Panc1 (cell line): ENCODE data around the gene PHLDB2. TPM values are rescaled to one million over a fixed set of nuclear protein-coding genes. Genes with fewer than 3 reads are reported as not detected.

Experiments used
- ATAC-seq: fragments of 200-7000 bp; cut with Tn5 transposase; 2 replicates; pipeline ENCODE4 v1.9.1; 2020; ENCODE audit warnings: mild to moderate bottlenecking, moderate library complexity
- BruUV-seq: library from RNA; stranded (reverse); fragments of 400-500 nt; replicated peaks from 2 replicates; lab custom pipeline; 2021; lab: Mats Ljungman, UMichigan
- CTCF ChIA-PET: fragments of 300-600 bp; sonication (Branson Sonifier 250); formaldehyde crosslinking; loops from one replicate; lab custom pipeline; 2022; ENCODE audit warnings: antibody characterized with exemption; lab: Charles Lee
- POLR2A ChIA-PET: fragments of 300-600 bp; sonication (Branson Sonifier 250); formaldehyde crosslinking; loops from one replicate; lab custom pipeline; 2022; ENCODE audit warnings: antibody characterized with exemption; lab: Charles Lee
- DNase-seq: peaks from one replicate; pipeline ENCODE4 v3.0.0-alpha.2; 2010; ENCODE audit warnings: low read depth, low spot score
- H3K27ac ChIP-seq: 2 replicates; pipeline ENCODE4 v1.5.1; 2011; ENCODE audit warnings: mild to moderate bottlenecking, low read length, inconsistent platforms
- H3K27me3 ChIP-seq: fragments of 200-500 bp; sonication (Bioruptor generic); 2 replicates; pipeline ENCODE4 v1.6.0; 2014; ENCODE audit warnings: low read length, inconsistent platforms; ENCODE audit not compliant: control insufficient read depth, insufficient read depth
- H3K36me3 ChIP-seq: fragments of 200-500 bp; sonication (Bioruptor generic); 2 replicates; pipeline ENCODE4 v1.5.1; 2014; ENCODE audit warnings: inconsistent platforms, mild to moderate bottlenecking, low read length, moderate library complexity; ENCODE audit not compliant: control insufficient read depth, insufficient read depth
- H3K4me1 ChIP-seq: 2 replicates; pipeline ENCODE4 v1.5.1; 2011; ENCODE audit warnings: inconsistent platforms, mild to moderate bottlenecking, low read length, moderate library complexity; ENCODE audit not compliant: control insufficient read depth, insufficient read depth
- H3K4me3 ChIP-seq, 2 experiments: 2 replicates each; pipeline ENCODE4 v1.5.1; 2011 to 2012; ENCODE audit warnings: low read depth in 2 of 2, low read length in 2 of 2, mild to moderate bottlenecking in 2 of 2, inconsistent platforms in 1 of 2, moderate library complexity in 1 of 2
- H3K9me3 ChIP-seq: fragments of 200-500 bp; sonication (Bioruptor generic); 2 replicates; pipeline ENCODE4 v1.5.1; 2014; ENCODE audit warnings: low read depth, mild to moderate bottlenecking, inconsistent platforms, low read length, moderate library complexity; ENCODE audit not compliant: control insufficient read depth, insufficient read depth
- POLR2AphosphoS5 ChIP-seq: IDR thresholded peaks from 2 replicates; pipeline ENCODE4 v1.6.1; 2012; ENCODE audit warnings: mild to moderate bottlenecking, low read depth, low read length, moderate library complexity
- SIN3A ChIP-seq: IDR thresholded peaks from 2 replicates; pipeline ENCODE4 v1.6.1; 2012; ENCODE audit warnings: low read depth, mild to moderate bottlenecking, low read length, moderate library complexity, borderline replicate concordance; ENCODE audit not compliant: insufficient read depth
- TCF7L2 ChIP-seq: IDR thresholded peaks from 2 replicates; pipeline ENCODE4 v1.6.1; 2011; ENCODE audit warnings: mild to moderate bottlenecking, low read depth, low read length, inconsistent platforms
- in situ Hi-C: cut with HindIII; loops from 2 replicates; pipeline ENCODE4 v1.10.0; 2016; ENCODE audit warnings: low sequenced_read_pairs, low pct_unique_long_range_greater_than_20kb
- intact Hi-C: fragments of 100-400 bp; cut with micrococcal nuclease; formaldehyde crosslinking; loops from one replicate; pipeline ENCODE4 v1.10.0; 2022; ENCODE audit not compliant: unreplicated experiment
- total RNA-seq: library from RNA; stranded (reverse); gene quantifications from one replicate; pipeline ENCODE4 v1.2.1, GENCODE V29; 2021; ENCODE audit not compliant: unreplicated experiment
- TF ChIP-seq, protein P1 (sequence below), 2 experiments: IDR thresholded peaks; 2 replicates each; pipeline ENCODE4 v1.6.1; 2011 to 2012; ENCODE audit warnings: low read depth in 2 of 2, control low read depth in 1 of 2, low read length in 1 of 2, mild to moderate bottlenecking in 1 of 2, moderate library complexity in 1 of 2; ENCODE audit not compliant: insufficient read depth in 1 of 2
- TF ChIP-seq, protein P2 (sequence below): fragments of 450-650 bp; IDR thresholded peaks from 2 replicates; pipeline ENCODE4 v1.5.1; 2017; ENCODE audit warnings: mild to moderate bottlenecking

PHLDB2 gene
- total RNA-seq, 1 experiment from 2014 or later = 11.3 TPM

DNA sequence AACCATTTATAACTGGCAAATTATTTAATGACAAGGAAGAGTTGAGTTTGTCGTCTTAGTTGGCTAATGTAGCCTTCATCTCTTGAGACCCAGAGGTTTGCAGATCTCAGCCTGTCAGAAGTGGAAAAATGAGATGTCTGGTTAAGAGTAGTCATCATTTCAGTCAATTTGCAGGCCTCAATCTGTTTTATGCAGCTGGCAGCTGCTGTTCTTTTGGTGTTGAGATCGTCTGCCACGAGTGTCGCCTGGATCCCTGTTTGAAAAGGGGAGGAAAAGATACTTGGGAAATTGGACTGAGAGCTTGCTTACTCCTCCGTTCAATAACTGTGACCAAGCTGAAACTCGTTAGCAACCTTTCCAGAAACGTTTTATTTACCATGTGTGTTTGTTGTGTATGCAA lies 2.3 kb downstream of the PHLDB2 start:
- no peak for ATAC-seq
- no peak for TF ChIP-seq POLR2AphosphoS5
- TF ChIP-seq, protein P1, sequence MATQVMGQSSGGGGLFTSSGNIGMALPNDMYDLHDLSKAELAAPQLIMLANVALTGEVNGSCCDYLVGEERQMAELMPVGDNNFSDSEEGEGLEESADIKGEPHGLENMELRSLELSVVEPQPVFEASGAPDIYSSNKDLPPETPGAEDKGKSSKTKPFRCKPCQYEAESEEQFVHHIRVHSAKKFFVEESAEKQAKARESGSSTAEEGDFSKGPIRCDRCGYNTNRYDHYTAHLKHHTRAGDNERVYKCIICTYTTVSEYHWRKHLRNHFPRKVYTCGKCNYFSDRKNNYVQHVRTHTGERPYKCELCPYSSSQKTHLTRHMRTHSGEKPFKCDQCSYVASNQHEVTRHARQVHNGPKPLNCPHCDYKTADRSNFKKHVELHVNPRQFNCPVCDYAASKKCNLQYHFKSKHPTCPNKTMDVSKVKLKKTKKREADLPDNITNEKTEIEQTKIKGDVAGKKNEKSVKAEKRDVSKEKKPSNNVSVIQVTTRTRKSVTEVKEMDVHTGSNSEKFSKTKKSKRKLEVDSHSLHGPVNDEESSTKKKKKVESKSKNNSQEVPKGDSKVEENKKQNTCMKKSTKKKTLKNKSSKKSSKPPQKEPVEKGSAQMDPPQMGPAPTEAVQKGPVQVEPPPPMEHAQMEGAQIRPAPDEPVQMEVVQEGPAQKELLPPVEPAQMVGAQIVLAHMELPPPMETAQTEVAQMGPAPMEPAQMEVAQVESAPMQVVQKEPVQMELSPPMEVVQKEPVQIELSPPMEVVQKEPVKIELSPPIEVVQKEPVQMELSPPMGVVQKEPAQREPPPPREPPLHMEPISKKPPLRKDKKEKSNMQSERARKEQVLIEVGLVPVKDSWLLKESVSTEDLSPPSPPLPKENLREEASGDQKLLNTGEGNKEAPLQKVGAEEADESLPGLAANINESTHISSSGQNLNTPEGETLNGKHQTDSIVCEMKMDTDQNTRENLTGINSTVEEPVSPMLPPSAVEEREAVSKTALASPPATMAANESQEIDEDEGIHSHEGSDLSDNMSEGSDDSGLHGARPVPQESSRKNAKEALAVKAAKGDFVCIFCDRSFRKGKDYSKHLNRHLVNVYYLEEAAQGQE (IDR thresholded peaks at IDR 0.05; ENCODE audit: insufficient read depth in 1 of 2, low read depth in 2 of 2, low read length in 1 of 2) = no peak
- TF ChIP-seq, protein P2, sequence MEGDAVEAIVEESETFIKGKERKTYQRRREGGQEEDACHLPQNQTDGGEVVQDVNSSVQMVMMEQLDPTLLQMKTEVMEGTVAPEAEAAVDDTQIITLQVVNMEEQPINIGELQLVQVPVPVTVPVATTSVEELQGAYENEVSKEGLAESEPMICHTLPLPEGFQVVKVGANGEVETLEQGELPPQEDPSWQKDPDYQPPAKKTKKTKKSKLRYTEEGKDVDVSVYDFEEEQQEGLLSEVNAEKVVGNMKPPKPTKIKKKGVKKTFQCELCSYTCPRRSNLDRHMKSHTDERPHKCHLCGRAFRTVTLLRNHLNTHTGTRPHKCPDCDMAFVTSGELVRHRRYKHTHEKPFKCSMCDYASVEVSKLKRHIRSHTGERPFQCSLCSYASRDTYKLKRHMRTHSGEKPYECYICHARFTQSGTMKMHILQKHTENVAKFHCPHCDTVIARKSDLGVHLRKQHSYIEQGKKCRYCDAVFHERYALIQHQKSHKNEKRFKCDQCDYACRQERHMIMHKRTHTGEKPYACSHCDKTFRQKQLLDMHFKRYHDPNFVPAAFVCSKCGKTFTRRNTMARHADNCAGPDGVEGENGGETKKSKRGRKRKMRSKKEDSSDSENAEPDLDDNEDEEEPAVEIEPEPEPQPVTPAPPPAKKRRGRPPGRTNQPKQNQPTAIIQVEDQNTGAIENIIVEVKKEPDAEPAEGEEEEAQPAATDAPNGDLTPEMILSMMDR = no peak
- TF ChIP-seq TCF7L2 = no peak
- TF ChIP-seq SIN3A = no peak
- peak overlapping the region; percentile 52 to 83; a peak in 3 of 4 replicates for H3K4me3 ChIP-seq
- BruUV-seq = no TSS peak
- intact Hi-C loops (loop anchor here (2.0 kb wide), 1 partner anchor 145 kb away; no protein-coding TSS in a partner anchor), in situ Hi-C loops (no loop called here)
- H3K36me3 ChIP-seq = no peaks in the 10 kb centered on the region
- peaks cover 8% of the 10 kb centered on the region; the same call in 1 of the 2 replicates for H3K4me1 ChIP-seq
- H3K27ac ChIP-seq = no peak overlapping the region
- POLR2A ChIA-PET = no interaction called here
- H3K27me3 ChIP-seq = peaks cover 9% of the 10 kb centered on the region
- H3K9me3 ChIP-seq = no peaks in the 10 kb centered on the region
- DNase-seq = no peak
- CTCF ChIA-PET = interaction anchor here (0.6 to 1.5 kb wide), 2 partner anchors 9 to 144 kb away, joined by 3 to 7 read pairs; no protein-coding TSS in a partner anchor

GRCh38 chr3:111862415-111862814 lies 3.4 kb downstream of the PHLDB2 start:
- intact Hi-C loops = no loop called here
- CTCF ChIA-PET = no interaction called here
- in situ Hi-C loops = no loop called here
- Histone ChIP-seq H3K4me1 (peaks cover 8% of the 10 kb centered on the region; the same call in 1 of the 2 replicates), H3K27me3 (peaks cover 9% of the 10 kb centered on the region), H3K36me3 (no peaks in the 10 kb centered on the region), H3K4me3 (no peak overlapping the region), H3K9me3 (no peaks in the 10 kb centered on the region), H3K27ac (no peak overlapping the region)
- DNase-seq (no peak), ATAC-seq (no peak)
- TF ChIP-seq, protein P2 = no peak
- TF ChIP-seq SIN3A (no peak), POLR2AphosphoS5 (no peak), TCF7L2 (no peak)
- TF ChIP-seq, protein P1 (IDR thresholded peaks at IDR 0.05; ENCODE audit: insufficient read depth in 1 of 2, low read depth in 2 of 2, low read length in 1 of 2) = no peak
- POLR2A ChIA-PET = no interaction called here
- BruUV-seq = no TSS peak
